Measurements from ENCODE around the gene EPS15. TPM values are rescaled to one million over a fixed set of nuclear protein-coding genes. Genes with fewer than 3 reads are reported as not detected.
"Not testable (repeated sequence)": the region's sequence is repeated elsewhere in the genome, so short reads cannot be mapped to it uniquely, and the experiment has no call there.

EPS15 gene
- total RNA-seq, 1 donor from 2014 or later = 86.2 TPM

GRCh38 chr1:51472359-51472758 is 46.7 kb downstream of the EPS15 start:
- no peak for DNase-seq (ENCODE audit: low spot score)

GRCh38 chr1:51469518-51469917 is 49.5 kb downstream of the EPS15 start:
- DNase-seq (ENCODE audit: low spot score) = no peak

DNA sequence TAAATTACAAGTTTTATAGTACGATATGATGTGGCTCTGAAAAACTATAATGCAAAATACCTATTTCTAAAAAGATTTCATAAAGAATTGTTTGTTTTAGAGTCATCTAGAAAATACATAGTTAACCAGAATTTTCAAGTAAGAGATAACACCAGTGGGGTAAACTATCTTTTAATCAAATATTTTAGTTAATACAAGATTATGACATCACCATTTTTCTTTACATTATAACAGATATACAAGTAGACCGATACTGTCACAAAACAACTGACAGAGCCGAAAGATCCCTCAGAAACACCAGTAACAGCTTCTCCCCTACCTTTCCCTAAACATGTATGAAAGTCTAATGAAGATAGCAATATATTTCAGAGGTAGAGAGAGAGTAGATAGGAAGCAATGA is 54.2 kb downstream of the EPS15 start:
- DNase-seq (ENCODE audit: low spot score) = no peak

DNA sequence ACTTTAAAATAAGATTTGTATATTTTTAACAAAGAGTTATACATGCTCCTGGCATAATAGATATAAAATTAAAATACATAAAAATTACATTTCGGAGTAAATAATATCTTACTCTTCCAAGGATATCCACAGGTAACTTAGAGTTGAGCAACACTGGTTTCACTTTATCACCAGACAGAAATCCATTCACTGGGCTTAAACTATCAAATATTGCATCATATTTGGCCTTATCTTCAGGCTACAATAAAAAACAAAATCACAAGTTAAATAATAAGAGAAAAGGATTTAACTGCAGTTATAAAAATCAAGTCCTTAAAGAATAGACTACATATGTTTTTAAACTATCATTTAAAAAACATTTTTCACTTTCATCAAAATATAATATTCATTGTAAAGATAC is 55.5 kb downstream of the EPS15 start:
- DNase-seq (ENCODE audit: low spot score) = no peak

DNA sequence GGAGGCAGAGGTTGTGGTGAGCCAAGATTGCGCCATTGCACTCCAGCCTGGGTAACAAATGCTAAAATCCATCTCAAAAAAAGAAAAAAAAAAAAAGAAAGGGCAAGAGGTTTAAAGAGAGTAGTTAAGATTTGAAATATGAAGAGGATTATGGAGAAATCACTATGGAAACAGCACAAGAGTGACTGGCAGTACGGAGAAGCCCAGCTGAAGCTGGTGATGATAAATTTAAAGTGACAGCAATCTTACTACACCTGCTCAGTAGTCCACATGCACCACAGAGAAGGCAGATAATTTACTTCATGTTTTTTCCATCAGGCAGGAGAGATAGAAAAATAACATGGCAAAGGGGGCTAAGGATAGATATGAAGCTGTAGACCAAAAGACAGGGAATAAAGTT is 56.8 kb downstream of the EPS15 start:
- not testable (repeated sequence) for DNase-seq (ENCODE audit: low spot score)

GRCh38 chr1:51454554-51454953 is 64.5 kb downstream of the EPS15 start:
- DNase-seq (ENCODE audit: low spot score) = no peak

DNA sequence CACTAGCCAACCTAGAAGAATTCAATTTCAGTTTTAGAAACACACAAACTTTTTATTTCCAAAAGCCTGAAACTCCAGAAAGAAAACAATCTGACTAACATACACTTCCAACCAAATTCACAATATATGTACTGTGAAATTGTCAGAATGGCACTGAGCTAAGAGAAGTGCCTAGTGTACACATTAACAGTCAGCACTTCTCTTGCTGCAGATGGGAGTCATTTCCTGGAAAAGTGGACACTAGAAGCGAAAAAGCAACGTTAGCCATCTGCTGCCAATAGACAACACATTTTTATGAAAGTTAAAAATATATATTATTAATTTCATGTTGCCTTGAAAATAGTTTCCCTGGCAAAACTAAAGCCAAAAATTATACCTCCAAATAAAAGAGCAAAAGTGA is 66.1 kb downstream of the EPS15 start:
- DNase-seq (ENCODE audit: low spot score) = no peak

DNA sequence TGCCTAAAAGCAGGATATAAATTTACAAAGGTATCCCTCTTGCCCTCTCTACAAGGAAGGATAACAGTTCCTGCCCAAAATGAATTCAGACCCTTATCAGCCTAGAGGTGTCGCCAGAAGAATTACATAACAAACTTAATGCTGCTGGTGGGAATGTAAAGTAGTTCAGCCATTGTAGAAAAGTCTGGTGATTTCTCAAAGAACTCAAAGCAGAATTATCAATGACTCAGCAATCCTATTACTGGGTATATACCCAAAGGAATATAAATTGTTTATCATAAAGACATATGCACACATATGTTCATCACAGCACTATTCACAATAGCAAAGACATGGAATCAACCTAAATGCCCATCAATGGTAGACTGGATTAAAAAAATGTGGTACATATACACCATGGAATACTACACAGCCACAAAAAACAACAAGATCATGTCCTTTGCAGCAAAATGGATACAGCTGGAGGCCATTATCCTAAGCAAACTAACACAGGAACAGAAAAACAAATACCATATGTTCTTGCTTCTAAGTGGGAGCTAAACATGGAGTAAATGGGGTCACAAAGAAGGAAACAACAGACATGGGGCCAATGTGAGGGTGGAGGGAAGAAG is 70.1 kb downstream of the EPS15 start:
- DNase-seq (ENCODE audit: low spot score) = not testable (repeated sequence)

DNA sequence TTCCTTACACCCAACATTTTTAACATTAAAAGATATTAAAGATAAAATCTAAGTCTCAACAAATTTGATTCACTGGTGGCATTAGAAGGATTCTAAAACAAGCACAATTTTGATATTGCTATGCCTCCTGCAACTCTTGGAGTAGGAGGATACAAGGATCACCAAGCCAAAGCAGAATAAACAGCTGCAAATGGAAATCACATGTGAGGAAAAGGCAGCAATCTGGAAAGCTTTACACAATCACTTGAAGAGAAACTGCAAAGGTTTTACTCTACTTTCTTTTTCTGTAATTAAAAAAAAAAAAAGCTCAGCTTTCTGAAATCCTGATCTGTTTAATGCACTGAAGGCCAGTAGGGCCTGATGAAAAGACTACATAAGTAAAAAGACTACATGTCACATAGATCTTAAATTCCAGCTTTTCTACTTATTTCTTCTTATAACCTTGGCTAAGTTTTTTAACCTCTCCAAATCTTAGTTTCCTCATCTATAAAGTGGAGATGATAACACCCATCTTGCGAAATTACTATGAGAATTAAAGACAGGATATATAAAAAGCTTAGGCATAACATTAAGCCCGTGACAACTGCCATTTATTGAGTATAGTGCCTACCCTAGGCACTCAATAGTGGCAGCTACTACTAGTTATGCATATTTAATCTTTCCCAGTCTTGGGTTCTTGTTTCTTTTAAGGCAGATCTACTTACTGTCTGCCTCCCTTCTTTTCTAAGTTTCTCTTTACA is 73.5 kb downstream of the EPS15 start:
- no peak for DNase-seq (ENCODE audit: low spot score)

GRCh38 chr1:51444534-51445192 is 74.4 kb downstream of the EPS15 start:
- DNase-seq (ENCODE audit: low spot score) = no peak

DNA sequence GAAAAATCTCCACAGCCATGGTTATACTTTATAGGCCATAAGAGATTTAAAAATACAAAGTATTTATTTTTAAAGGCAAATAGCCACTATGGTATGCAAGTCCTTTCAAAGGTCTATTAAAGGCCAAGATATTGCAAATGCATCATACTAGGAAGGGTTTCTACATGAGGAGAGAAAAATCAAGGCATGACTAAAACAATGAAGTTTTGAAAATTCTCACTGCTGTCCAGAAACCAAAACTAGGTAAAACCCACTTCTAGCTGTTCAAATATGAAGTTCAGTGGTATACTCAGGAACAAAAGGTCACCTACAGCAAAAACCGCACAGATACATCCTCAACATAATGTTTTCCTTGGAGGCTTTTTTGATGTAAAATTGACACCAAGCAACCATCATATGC is 75.0 kb downstream of the EPS15 start:
- DNase-seq (ENCODE audit: low spot score) = no peak

DNA sequence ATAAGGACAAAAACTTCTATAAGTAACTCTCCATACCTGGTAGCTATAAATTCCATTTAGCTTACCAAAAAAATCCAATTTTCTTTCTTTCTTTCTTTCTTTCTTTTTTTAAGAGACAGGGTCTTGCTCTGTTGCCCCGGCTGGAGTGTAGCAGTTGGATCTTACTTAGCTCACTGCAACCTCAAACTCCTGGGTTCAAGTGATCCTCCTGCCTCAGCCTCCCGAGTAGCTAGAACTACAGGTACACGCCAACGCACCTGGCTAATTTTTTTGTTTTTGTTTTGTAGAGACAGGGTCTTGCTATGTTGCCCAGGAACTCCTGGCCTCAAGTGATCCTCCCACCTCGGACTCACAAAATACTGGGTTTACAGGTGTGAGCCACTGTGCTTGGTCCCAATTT is 75.5 kb downstream of the EPS15 start:
- no peak for DNase-seq (ENCODE audit: low spot score)

- no peak for DNase-seq (ENCODE audit: low spot score)
These were observed 76.5 kb downstream of the EPS15 start for GRCh38 chr1:51442616-51443015.

DNA sequence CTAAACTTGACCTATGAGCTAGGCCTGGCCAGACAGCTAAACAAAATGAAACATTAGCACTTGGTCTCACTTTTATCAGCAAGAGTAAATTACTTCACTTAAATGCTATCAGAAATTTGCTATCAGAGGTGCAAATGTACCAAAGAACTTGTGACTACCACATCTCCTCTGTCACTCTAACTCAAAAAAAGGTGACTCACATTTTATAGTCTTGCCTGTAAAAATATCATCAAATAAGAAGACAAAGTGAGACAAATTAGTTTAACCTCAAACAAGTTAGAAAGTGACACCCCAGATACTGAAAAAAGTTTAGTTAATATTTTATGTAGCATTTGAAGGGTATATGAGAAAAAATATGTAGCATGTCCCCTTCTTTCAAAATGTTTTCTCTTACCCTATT is 76.9 kb downstream of the EPS15 start:
- DNase-seq (ENCODE audit: low spot score) = no peak

DNA sequence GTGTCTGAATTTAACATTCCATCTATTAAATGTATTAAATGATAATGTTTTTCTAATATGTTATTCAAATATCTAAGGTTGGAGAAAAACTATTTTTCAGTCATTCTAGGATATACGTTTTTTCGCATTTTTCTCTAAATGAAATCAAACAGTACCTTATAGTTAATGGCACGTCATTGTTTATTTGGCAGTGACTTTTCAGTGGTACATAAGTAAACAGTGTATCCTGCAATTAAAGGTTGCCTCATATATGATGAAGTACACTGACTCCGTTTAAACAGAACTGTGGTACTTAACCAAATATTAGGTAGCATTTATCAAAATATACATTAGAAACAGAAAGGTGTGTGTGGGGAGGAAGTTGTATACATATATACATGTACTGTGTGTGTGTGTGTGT is 79.2 kb downstream of the EPS15 start:
- no peak for DNase-seq (ENCODE audit: low spot score)

DNA sequence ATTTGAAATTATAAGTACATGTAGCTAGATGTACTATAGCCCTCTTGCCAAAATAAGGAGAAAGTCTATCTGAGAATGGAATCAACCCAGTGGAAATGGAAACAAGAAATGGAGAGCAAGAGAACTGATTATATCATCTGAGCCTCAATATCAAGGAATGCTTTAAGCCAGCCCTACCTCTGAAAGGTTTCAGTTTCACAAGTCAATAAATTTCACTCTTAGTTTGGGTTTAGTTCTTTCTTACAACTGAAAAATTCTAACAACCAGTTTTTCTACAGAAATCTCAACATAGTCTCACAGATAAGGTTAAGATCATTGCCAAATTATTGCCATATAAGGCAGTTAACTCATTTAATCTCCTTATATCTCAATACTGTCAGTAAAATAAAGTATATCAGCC is 80.0 kb downstream of the EPS15 start:
- no peak for DNase-seq (ENCODE audit: low spot score)

DNA sequence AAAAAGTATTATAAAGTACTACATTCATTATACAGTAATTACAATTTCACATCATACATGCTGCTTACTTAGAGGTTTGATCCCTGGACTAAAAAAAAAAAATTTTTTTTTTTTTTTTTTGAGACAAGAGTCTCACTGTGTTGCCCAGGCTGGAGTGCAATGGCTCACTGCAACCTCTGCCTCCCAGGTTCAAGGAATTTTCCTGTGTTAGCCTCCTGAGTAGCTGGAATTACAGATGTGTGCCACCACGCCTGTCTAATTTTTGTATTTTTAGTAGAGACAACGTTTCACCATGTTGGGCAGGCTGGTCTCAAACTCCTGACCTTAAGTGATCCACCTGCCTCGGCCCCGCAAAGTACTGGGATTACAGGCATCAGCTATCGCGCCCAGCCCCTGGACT is 81.7 kb downstream of the EPS15 start:
- not testable (repeated sequence) for DNase-seq (ENCODE audit: low spot score)

DNA sequence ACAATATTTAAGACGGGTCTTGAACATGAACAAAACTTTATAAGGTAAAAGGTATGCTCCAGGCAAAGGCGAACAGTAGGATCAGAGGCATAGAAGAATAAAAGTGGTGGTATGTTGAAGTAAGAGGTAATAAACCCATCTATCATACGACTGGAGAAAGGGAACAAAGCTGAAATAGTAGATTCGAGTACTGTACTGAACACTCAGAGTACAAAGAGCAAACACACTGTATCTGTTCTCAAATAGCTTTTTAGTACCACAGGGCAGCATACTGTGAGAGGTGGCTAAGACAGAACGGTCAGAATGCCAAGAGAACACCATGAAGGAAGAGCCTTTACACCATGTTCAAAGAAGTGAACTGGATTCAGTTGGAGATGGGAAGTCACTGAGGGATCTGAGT is 83.2 kb downstream of the EPS15 start:
- DNase-seq (ENCODE audit: low spot score) = no peak

- no peak for DNase-seq (ENCODE audit: low spot score)
These were observed 85.0 kb downstream of the EPS15 start for GRCh38 chr1:51433972-51434510.

- no peak for DNase-seq (ENCODE audit: low spot score)
These were observed 85.6 kb downstream of the EPS15 start for GRCh38 chr1:51433269-51433971.

DNA sequence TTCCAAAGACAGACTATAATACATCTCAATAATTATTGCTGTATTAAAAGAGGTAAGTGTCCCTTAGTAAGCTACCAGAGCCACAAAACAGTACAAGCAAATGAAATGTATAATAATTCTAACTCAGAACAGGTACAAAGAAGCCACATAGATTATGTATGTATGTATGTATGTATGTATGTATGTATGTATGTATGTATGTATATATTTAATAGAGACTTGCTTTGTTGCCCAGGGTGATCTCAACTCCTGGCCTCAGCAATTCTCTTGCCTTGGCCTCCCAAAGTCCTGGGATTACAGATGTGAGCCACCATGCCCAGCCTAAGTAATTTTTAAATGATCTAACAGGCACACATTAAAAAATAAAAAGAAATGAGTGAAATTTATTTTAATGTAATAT is 86.9 kb downstream of the EPS15 start:
- DNase-seq (ENCODE audit: low spot score) = no peak

DNA sequence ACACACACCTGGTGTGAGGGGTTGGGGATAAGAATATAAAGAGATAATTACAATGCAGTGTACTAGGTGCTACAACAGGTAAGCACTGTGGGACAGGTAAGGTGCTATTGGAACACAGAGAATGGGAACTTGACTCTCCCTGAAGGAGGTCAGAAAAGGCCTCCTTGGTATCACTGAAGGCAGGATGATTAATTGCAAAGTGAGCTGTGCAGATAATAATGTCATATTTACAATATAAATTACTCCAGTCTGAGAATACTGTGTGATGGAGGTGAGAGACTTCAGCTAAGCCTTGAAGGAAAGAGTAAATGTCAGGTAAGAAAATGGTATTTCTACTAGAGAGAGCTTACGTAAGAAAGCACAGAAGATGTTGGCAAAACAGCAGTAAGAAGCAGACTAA is 91.6 kb downstream of the EPS15 start:
- DNase-seq (ENCODE audit: low spot score) = no peak
